Measurements from ENCODE around the gene RDH11. TPM values are rescaled to one million over a fixed set of nuclear protein-coding genes. Genes with fewer than 3 reads are reported as not detected.
A peak's percentile ranks its signal among the peaks of the same experiment; 100 is the strongest.

RDH11 gene
- total RNA-seq, 5 donors from 2014 or later (not counting 1 experiment from before 2014, with no cell fraction given): 26.1 to 44.2 (median 40.0) TPM

DNA sequence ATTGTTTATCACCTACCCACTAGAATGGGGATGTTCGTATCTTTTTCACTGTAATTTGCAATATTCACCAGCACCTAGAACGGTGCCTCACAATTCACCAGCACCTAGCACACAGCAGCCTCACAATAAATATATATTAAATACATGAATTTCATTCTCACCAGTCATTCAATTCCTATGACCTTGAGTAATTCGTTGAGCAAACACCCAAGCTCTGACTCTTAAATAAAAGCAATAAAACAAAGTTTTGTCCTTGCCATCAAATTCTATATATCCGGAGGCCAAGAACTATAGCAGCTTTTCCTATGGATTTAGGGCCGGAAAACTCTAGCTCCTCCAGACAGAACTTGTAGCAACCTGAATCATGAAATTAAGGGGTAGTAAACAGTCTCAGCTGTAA is 22.1 kb downstream of the RDH11 start:
- H3K27ac ChIP-seq (ENCODE audit: low read length): no peak overlapping the region
- peaks cover 7% of the 10 kb centered on the region for H3K36me3 Mint-ChIP-seq
- DNase-seq: no peak

DNA sequence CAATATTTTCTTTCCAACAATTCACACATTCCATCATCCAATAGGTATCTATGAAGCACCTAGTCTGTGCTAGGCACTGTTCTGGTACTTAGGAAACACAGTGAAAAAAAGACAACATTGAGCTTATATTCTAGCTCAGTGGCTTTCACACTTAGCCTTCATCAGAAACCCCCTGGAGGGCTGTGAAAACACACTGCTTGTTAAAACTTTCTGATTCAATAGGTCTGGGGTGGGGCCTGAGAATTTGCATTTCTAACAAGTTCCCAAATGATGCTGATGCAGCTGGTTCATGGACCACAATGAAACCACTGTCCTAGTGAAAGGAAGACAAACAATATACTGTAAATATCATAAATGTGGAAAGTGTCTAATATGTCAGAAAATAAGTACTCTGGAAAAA is 27.0 kb downstream of the RDH11 start:
- Mint-ChIP-seq H3K36me3 (no peaks in the 10 kb centered on the region), H3K4me1 (peaks cover 76 to 81% (median 79%) of the 10 kb centered on the region in 3 donors), H3K27me3 (no peaks in the 10 kb centered on the region), H3K4me3 (no peak overlapping the region), H3K9me3 (no peaks in the 10 kb centered on the region), H3K27ac (peak overlapping the region; percentile 29 to 30)
- Histone ChIP-seq H3K27me3 (replicated peaks in 1 of 2; ENCODE audit: control insufficient read depth in 2 of 2, extremely low read depth in 1 of 2, insufficient read depth in 2 of 2, low read length in 1 of 2) (no peaks in the 10 kb centered on the region), H3K27ac (ENCODE audit: low read length) (no peak overlapping the region), H3K36me3 (ENCODE audit: control insufficient read depth in 2 of 2, extremely low read depth in 1 of 2, insufficient read depth in 1 of 2, low read length in 1 of 2) (no peaks in the 10 kb centered on the region), H3K4me3 (ENCODE audit: control insufficient read depth in 1 of 2, extremely low read depth in 1 of 2, low read length in 1 of 2) (no peak overlapping the region), H3K4me1 (ENCODE audit: control insufficient read depth in 1 of 2, extremely low read depth in 1 of 2, insufficient read depth in 2 of 2, low read length in 2 of 2) (peaks cover 6 to 28% of the 10 kb centered on the region in 2 experiments), H3K9me3 (no peaks in the 10 kb centered on the region)
- DNase-seq (peak in 9 of 35 experiments; percentile 4 to 44 (median 13)), ATAC-seq (replicated peaks in 1 of 4) (peak in 1 of 4 experiments; percentile 56)
- CTCF ChIA-PET: interaction anchor here (0.6 to 1.6 kb wide), 9 partner anchors 9 to 280 kb away, joined by 3 to 8 read pairs (median 3); partner anchors contain the start of genes ARG2 (in 1 of the 2) and RDH11 (in 1 of the 2)
- POLR2A ChIA-PET: interaction anchor here in 1 of 2 donors (0.6 to 1.0 kb wide), 3 partner anchors 25 to 84 kb away, joined by 3 to 4 read pairs (median 3); partner anchors contain the start of gene RDH11

More for the DNA sequence above, 22.1 kb downstream of the RDH11 start:
- Histone ChIP-seq H3K4me3 (ENCODE audit: control insufficient read depth in 1 of 2, extremely low read depth in 1 of 2, low read length in 1 of 2) (peak overlapping the region; percentile 65 to 69), H3K4me1 (ENCODE audit: control insufficient read depth in 1 of 2, extremely low read depth in 1 of 2, insufficient read depth in 2 of 2, low read length in 2 of 2) (peaks cover 8 to 35% of the 10 kb centered on the region in 2 experiments), H3K36me3 (ENCODE audit: control insufficient read depth in 2 of 2, extremely low read depth in 1 of 2, insufficient read depth in 1 of 2, low read length in 1 of 2) (peaks cover 0 to 8% of the 10 kb centered on the region in 2 donors), H3K27me3 (replicated peaks in 1 of 2; ENCODE audit: control insufficient read depth in 2 of 2, extremely low read depth in 1 of 2, insufficient read depth in 2 of 2, low read length in 1 of 2) (no peaks in the 10 kb centered on the region), H3K9me3 (no peaks in the 10 kb centered on the region)
- Mint-ChIP-seq H3K4me3 (peak overlapping the region; percentile 87 to 88 (median 87)), H3K4me1 (peaks cover 57 to 63% (median 61%) of the 10 kb centered on the region in 3 donors), H3K27me3 (no peaks in the 10 kb centered on the region), H3K27ac (peak overlapping the region; percentile 83 to 93), H3K9me3 (no peaks in the 10 kb centered on the region)
- ChIA-PET CTCF (interaction anchor here in 1 of 2 donors (1.0 to 1.8 kb wide), 5 partner anchors 22 to 246 kb away, joined by 3 to 7 read pairs (median 5); partner anchors contain the start of genes ARG2, PIGH and RDH11), POLR2A (interaction anchor here (0.6 to 1.4 kb wide), 4 partner anchors 9 to 288 kb away, joined by 3 to 9 read pairs (median 4); partner anchors contain the start of genes PIGH (in 1 of the 2) and RDH11 (in 1 of the 2))
- WGBS (ENCODE audit: insufficient coverage): 40% methylated on average over 2 of the region's 5 CpGs
- ATAC-seq (replicated peaks in 1 of 4): no peak

DNA sequence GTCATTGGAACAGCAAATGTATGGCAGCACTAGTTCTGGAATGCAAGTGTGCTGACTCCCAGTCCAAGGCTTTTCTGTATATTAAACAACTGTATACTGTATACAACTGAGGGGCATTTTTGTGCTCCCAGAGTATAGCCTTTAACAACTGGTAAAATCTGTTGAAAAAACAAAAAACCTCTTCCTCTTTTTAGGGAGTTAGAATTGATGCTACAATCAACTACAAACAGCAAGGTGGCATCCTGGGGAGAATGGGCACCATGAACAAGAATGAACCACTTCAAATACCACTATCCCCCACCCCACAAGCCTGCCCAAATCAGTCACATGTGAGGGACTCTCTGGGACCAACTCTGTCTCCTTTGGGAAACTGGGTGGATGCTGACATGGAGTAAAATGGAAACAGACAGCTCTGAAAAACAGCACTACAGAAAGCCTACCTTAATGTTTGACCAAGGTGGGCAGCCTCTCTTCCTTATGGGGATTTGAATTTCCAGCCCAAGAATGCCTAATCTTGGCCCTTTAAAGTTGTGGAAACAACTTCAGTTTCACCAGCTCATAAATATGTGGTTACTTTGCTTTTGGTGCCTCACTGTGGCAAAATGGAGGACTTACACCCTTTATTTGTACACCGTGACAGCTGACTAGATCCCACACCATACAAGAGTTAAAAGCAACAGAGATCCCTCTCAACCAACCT is 28.7 kb downstream of the RDH11 start:
- DNase-seq (peak in 19 of 35 experiments; percentile 6 to 75 (median 16)), ATAC-seq (replicated peaks in 1 of 4) (peak; percentile 73 to 90 (median 78))
- Histone ChIP-seq H3K36me3 (ENCODE audit: control insufficient read depth in 2 of 2, extremely low read depth in 1 of 2, insufficient read depth in 1 of 2, low read length in 1 of 2) (peaks cover 0 to 5% of the 10 kb centered on the region in 2 donors), H3K4me1 (ENCODE audit: control insufficient read depth in 1 of 2, extremely low read depth in 1 of 2, insufficient read depth in 2 of 2, low read length in 2 of 2) (peaks cover 2 to 11% of the 10 kb centered on the region in 2 experiments), H3K27me3 (replicated peaks in 1 of 2; ENCODE audit: control insufficient read depth in 2 of 2, extremely low read depth in 1 of 2, insufficient read depth in 2 of 2, low read length in 1 of 2) (no peaks in the 10 kb centered on the region), H3K9me3 (no peaks in the 10 kb centered on the region), H3K27ac (ENCODE audit: low read length) (no peak overlapping the region), H3K4me3 (ENCODE audit: control insufficient read depth in 1 of 2, extremely low read depth in 1 of 2, low read length in 1 of 2) (no peak overlapping the region)
- CTCF ChIA-PET: interaction anchor here (0.6 to 3.6 kb wide), 20 partner anchors 12 to 1571 kb away, joined by 3 to 42 read pairs (median 4); partner anchors contain the start of genes ARG2 (in 1 of the 2) and PIGH (in 1 of the 2)
- Mint-ChIP-seq H3K4me3 (no peak overlapping the region), H3K36me3 (peaks cover 6% of the 10 kb centered on the region), H3K27ac (no peak overlapping the region), H3K9me3 (no peaks in the 10 kb centered on the region), H3K27me3 (no peaks in the 10 kb centered on the region), H3K4me1 (peaks cover 68 to 72% (median 69%) of the 10 kb centered on the region in 3 donors)
- no CpG with 5 or more reads among the region's 1 CpG for WGBS (ENCODE audit: insufficient coverage)
- POLR2A ChIA-PET: interaction anchor here in 1 of 2 donors (0.6 kb wide), 1 partner anchor 67 kb away, joined by 4 read pairs; the partner anchor contains the start of gene PIGH

DNA sequence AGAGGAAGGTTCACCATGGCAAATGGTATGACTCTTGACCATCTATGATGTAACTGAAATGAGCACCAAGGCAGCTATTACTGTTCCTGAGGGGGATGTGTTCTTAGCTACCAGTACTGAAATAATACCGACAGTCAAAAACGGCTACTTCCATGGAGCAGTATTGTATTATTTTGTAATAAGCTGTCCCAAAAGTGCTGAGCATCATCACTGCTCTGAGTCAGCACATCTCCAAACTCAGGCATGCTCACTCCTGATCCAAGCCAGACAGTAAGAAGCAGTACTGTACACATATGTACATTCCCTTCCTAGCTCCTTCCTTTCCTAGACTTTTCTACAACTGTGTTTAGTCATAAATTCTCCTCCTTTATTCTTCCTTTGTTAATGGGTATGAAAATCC is 29.7 kb downstream of the RDH11 start:
- peaks cover 2 to 7% of the 10 kb centered on the region in 2 experiments for H3K4me1 ChIP-seq (ENCODE audit: control insufficient read depth in 1 of 2, extremely low read depth in 1 of 2, insufficient read depth in 2 of 2, low read length in 2 of 2)
- H3K36me3 ChIP-seq (ENCODE audit: control insufficient read depth in 2 of 2, extremely low read depth in 1 of 2, insufficient read depth in 1 of 2, low read length in 1 of 2): peaks cover 0 to 7% of the 10 kb centered on the region in 2 donors
- DNase-seq (no peak), ATAC-seq (replicated peaks in 1 of 4) (no peak)
- H3K27ac ChIP-seq (ENCODE audit: low read length): no peak overlapping the region
- CTCF ChIA-PET: interaction anchor here (0.6 to 3.6 kb wide), 7 partner anchors 11 to 82 kb away, joined by 3 to 42 read pairs (median 14); partner anchors contain the start of genes ARG2 (in 1 of the 2) and PIGH (in 1 of the 2)
- no CpG with 5 or more reads among the region's 2 CpGs for WGBS (ENCODE audit: insufficient coverage)
- no peaks in the 10 kb centered on the region for H3K9me3 ChIP-seq
- Mint-ChIP-seq H3K4me3 (no peak overlapping the region), H3K9me3 (no peaks in the 10 kb centered on the region), H3K4me1 (peaks cover 60 to 62% (median 60%) of the 10 kb centered on the region in 3 donors), H3K36me3 (peaks cover 7% of the 10 kb centered on the region), H3K27ac (no peak overlapping the region), H3K27me3 (no peaks in the 10 kb centered on the region)
- POLR2A ChIA-PET: no interaction called here
- no peaks in the 10 kb centered on the region for H3K27me3 ChIP-seq (replicated peaks in 1 of 2; ENCODE audit: control insufficient read depth in 2 of 2, extremely low read depth in 1 of 2, insufficient read depth in 2 of 2, low read length in 1 of 2)
- no peak overlapping the region for H3K4me3 ChIP-seq (ENCODE audit: control insufficient read depth in 1 of 2, extremely low read depth in 1 of 2, low read length in 1 of 2)

DNA sequence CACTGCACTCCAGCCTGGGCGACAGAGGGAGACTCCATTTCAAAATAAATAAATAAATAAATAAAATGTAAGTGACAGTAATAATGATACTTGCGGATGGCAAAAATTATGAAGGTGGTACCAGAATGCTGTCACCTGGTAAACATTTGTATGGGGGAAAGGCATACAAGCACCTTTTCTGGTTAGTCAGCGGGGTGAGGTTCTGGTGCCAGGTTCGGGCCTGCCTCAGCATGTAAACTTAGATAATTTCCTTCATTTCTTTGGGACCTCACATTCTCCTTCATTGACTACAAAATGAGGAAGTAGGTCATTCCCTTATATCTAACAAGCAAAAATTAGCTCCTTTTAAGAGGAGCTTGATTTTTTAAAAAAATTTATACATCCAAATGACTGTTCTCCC is 31.9 kb downstream of the RDH11 start:
- WGBS (ENCODE audit: insufficient coverage): no CpG with 5 or more reads among the region's 4 CpGs
- ChIA-PET CTCF (interaction anchor here (0.6 to 1.2 kb wide), 4 partner anchors 43 to 79 kb away, joined by 3 read pairs; no protein-coding TSS in a partner anchor), POLR2A (interaction anchor here in 1 of 2 donors (0.6 kb wide), 1 partner anchor 10 kb away, joined by 3 read pairs; no protein-coding TSS in a partner anchor)
- Histone ChIP-seq H3K36me3 (ENCODE audit: control insufficient read depth in 2 of 2, extremely low read depth in 1 of 2, insufficient read depth in 1 of 2, low read length in 1 of 2) (peaks cover 0 to 25% of the 10 kb centered on the region in 2 donors), H3K9me3 (no peaks in the 10 kb centered on the region), H3K27ac (ENCODE audit: low read length) (no peak overlapping the region), H3K4me1 (ENCODE audit: control insufficient read depth in 1 of 2, extremely low read depth in 1 of 2, insufficient read depth in 2 of 2, low read length in 2 of 2) (peaks cover 2 to 4% of the 10 kb centered on the region in 2 experiments), H3K27me3 (replicated peaks in 1 of 2; ENCODE audit: control insufficient read depth in 2 of 2, extremely low read depth in 1 of 2, insufficient read depth in 2 of 2, low read length in 1 of 2) (no peaks in the 10 kb centered on the region), H3K4me3 (ENCODE audit: control insufficient read depth in 1 of 2, extremely low read depth in 1 of 2, low read length in 1 of 2) (no peak overlapping the region)
- H3K27ac Mint-ChIP-seq: no peak overlapping the region
- ATAC-seq (replicated peaks in 1 of 4) (no peak), DNase-seq (no peak)
- H3K4me1 Mint-ChIP-seq: peaks cover 38 to 46% (median 43%) of the 10 kb centered on the region in 3 donors
- no peaks in the 10 kb centered on the region for H3K9me3 Mint-ChIP-seq
- no peak overlapping the region for H3K4me3 Mint-ChIP-seq
- H3K36me3 Mint-ChIP-seq: peaks cover 12% of the 10 kb centered on the region
- H3K27me3 Mint-ChIP-seq: no peaks in the 10 kb centered on the region

DNA sequence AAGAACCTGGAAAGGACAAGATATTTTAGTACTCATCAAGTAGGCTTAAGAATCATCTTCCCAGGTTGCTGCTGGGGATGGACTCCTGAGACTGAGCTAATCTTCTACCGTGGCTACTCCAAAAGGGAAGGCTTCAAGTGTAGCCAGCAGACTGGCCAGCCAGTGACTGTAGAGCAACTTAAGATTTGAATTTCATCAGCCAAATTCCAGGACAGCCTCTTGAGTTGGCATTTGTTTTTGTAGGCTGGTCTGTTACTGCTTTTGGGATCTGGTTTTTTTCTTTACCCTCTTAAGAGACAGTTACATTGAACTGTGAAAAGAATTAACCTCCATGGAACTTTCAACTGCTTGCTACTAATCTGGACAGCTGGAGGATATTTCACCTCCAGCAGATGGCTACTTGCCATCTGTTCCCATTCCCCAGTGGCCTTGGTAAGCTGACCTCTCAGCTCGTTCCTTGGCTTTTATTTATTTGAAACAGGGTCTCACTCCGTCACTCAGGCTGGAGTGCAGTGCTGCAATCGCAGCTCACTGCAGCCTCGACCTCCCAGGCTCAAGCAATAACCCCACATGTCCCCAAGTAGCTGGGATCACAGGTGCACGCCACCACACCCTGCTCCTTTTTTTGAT is 41.8 kb downstream of the RDH11 start:
- ATAC-seq (replicated peaks in 1 of 4) (no peak), DNase-seq (no peak)
- no peaks in the 10 kb centered on the region for H3K27me3 Mint-ChIP-seq
- 100% methylated on average over 2 of the region's 6 CpGs for WGBS (ENCODE audit: insufficient coverage)
- H3K4me3 ChIP-seq (ENCODE audit: control insufficient read depth in 1 of 2, extremely low read depth in 1 of 2, low read length in 1 of 2): no peak overlapping the region
- ChIA-PET CTCF (interaction anchor here (0.6 to 1.5 kb wide), 5 partner anchors 9 to 109 kb away, joined by 3 to 6 read pairs (median 3); no protein-coding TSS in a partner anchor), POLR2A (interaction anchor here in 1 of 2 donors (0.6 kb wide), 1 partner anchor 106 kb away, joined by 3 read pairs; no protein-coding TSS in a partner anchor)
- peaks cover 9 to 89% of the 10 kb centered on the region in 2 donors for H3K36me3 ChIP-seq (ENCODE audit: control insufficient read depth in 2 of 2, extremely low read depth in 1 of 2, insufficient read depth in 1 of 2, low read length in 1 of 2)
- H3K4me1 ChIP-seq (ENCODE audit: control insufficient read depth in 1 of 2, extremely low read depth in 1 of 2, insufficient read depth in 2 of 2, low read length in 2 of 2): no peaks in the 10 kb centered on the region
- peaks cover 42% of the 10 kb centered on the region for H3K36me3 Mint-ChIP-seq
- no peaks in the 10 kb centered on the region for H3K9me3 Mint-ChIP-seq
- H3K27ac Mint-ChIP-seq: no peak overlapping the region
- H3K27ac ChIP-seq (ENCODE audit: low read length): no peak overlapping the region
- no peaks in the 10 kb centered on the region for H3K4me1 Mint-ChIP-seq
- no peaks in the 10 kb centered on the region for H3K27me3 ChIP-seq (replicated peaks in 1 of 2; ENCODE audit: control insufficient read depth in 2 of 2, extremely low read depth in 1 of 2, insufficient read depth in 2 of 2, low read length in 1 of 2)
- H3K9me3 ChIP-seq: no peaks in the 10 kb centered on the region
- H3K4me3 Mint-ChIP-seq: no peak overlapping the region
